Stimulated activated CD4-positive, alpha-beta T cell treated with anti-CD3 and anti-CD28 coated beads, Interleukin-2, amount 100 ng/mL, for 24 hours (primary cell): ENCODE data around the gene RAB3IL1.
A peak's percentile ranks its signal among the peaks of the same experiment; 100 is the strongest.
"Not testable (repeated sequence)": the region's sequence is repeated elsewhere in the genome, so short reads cannot be mapped to it uniquely, and the experiment has no call there.

Experiments used
- DNase-seq, 2 donors: peaks; one replicate each; pipeline ENCODE4 v3.0.0-alpha.2; 2020

Gene RAB3IL1

GRCh38 chr11:61917334-61918109 lies at the start of gene RAB3IL1:
RAB3IL1 (minus strand) TSS chr11:61917566; CDS start chr11:61917367, 199 bp downstream.
- peak in 1 of 2 donors; percentile 33 for DNase-seq

GRCh38 chr11:61966734-61967115 lies 49.4 kb upstream of the RAB3IL1 start:
- DNase-seq, result peak; percentile 37 to 44

DNA sequence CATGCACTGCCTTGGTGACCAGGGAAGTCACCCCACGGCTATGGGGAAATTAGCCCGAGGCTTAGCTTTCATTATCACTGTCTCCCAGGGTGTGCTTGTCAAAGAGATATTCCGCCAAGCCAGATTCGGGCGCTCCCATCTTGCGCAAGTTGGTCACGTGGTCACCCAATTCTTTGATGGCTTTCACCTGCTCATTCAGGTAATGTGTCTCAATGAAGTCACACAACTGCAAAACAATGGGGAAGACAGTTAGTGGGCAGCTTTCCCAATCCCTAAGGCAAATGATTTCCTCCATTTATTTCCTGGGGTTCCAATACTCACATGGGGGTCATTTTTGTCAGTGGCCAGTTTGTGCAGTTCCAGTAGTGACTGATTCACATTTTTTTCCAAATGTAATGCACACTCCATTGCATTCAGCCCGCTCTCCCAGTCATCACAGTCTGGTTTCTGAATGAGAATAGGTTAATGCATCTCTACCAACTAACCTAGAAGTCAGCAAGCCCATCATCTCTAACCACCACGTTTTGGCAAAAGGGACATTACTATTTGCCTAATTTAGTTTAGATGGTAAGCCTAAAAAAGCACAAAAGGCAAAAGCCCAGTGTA lies 47.4 kb upstream of the RAB3IL1 start:
- DNase-seq, result not testable (repeated sequence)

DNA sequence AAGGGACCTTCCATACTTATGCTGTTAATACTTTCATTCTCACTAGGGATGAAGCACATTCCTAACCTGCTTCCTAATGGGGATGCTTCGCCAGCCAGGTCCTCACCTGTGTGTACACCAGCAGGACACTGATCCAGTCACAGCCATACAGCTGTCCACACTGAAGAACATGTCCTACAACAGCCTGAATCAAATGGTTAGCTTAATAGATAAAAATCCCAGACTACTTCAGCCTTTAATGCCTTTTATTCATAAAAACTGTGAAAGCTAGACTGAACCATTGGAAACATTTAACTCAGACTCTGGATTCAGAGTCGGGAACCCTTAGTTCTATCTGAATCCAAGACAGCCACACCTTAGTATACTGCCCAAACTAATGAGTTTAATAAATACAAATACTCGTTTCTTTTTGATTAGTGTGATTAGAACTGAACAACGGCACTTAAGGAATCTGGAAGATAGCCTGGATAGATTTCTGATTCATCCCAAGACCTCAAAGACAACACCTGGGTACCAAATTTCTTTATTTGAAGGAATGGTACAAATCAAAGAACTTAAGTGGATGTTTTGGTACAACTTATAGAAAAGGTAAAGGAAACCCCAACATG lies 46.8 kb upstream of the RAB3IL1 start:
- no peak for DNase-seq

- no peak for DNase-seq
Observed at GRCh38 chr11:61963282-61964057, 46.1 kb upstream of the RAB3IL1 start.

- no peak for DNase-seq
Observed at GRCh38 chr11:61963016-61963281, 45.6 kb upstream of the RAB3IL1 start.

DNA sequence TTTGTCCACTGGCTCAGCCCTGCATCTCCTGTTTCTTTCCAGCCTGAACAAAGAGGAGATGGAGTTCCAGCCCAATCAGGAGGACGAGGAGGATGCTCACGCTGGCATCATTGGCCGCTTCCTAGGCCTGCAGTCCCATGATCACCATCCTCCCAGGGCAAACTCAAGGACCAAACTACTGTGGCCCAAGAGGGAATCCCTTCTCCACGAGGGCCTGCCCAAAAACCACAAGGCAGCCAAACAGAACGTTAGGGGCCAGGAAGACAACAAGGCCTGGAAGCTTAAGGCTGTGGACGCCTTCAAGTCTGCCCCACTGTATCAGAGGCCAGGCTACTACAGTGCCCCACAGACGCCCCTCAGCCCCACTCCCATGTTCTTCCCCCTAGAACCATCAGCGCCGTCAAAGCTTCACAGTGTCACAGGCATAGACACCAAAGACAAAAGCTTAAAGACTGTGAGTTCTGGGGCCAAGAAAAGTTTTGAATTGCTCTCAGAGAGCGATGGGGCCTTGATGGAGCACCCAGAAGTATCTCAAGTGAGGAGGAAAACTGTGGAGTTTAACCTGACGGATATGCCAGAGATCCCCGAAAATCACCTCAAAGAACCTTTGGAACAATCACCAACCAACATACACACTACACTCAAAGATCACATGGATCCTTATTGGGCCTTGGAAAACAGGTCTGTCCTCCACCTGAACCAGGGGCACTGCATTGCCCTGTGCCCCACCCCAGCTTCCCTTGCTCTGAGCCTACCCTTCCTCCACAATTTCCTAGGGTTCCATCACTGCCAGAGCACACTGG lies 45.0 kb upstream of the RAB3IL1 start:
- DNase-seq, result no peak

DNA sequence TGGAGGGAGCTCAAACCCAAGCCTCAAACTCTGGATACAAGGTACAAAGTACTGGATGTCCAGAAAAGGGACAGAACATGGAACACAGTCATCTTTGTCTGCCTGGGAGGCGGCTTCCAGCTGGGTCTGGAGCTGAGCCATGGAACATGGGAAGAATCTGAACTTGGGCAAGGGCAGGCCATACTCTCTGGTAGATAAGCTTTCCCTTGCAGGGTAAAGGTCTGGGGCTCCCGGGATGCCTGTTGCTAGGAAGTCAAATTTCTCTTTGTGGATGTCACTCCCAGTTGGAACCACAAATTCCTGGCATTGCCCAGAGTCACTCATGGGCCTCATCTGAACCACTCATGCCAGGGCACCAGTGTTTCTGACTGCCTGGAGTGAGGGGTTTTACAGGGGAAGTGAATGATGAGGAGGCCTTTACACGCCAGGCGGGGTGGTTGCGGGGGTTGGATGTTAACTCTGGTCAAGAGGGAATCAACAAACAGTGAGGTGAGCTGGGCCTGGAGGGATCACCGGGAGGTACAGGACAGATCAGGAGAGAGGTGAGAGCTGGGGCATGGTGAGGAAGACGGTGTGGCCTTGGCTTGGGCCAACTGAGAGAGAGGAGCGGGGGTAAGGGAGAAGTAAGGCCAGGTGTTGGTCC lies 44.3 kb upstream of the RAB3IL1 start:
- DNase-seq, result no peak

- DNase-seq, result no peak
Observed at GRCh38 chr11:61960532-61960931, 43.2 kb upstream of the RAB3IL1 start.

- DNase-seq, result no peak
Observed at GRCh38 chr11:61959678-61960077, 42.3 kb upstream of the RAB3IL1 start.

GRCh38 chr11:61959114-61959513 lies 41.7 kb upstream of the RAB3IL1 start:
- no peak for DNase-seq

DNA sequence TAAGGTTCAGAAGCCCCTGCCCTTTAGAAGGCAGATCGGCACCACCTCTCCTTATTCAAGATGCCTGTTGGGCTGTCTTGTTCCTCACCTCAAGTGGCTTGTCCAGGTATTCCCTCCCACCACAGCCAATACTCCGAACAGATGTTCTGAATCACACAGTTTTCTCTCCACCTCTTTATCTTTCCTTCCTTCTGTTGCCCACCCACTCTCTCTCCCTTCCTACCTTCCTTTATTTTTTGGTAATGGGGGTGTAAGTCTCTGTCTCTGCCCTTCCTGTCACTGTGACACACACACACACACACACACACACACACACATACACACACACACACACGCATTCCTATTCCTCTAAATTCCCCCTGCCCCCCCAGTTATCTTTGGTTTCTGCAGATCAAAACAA lies 41.2 kb upstream of the RAB3IL1 start:
- no peak for DNase-seq

DNA sequence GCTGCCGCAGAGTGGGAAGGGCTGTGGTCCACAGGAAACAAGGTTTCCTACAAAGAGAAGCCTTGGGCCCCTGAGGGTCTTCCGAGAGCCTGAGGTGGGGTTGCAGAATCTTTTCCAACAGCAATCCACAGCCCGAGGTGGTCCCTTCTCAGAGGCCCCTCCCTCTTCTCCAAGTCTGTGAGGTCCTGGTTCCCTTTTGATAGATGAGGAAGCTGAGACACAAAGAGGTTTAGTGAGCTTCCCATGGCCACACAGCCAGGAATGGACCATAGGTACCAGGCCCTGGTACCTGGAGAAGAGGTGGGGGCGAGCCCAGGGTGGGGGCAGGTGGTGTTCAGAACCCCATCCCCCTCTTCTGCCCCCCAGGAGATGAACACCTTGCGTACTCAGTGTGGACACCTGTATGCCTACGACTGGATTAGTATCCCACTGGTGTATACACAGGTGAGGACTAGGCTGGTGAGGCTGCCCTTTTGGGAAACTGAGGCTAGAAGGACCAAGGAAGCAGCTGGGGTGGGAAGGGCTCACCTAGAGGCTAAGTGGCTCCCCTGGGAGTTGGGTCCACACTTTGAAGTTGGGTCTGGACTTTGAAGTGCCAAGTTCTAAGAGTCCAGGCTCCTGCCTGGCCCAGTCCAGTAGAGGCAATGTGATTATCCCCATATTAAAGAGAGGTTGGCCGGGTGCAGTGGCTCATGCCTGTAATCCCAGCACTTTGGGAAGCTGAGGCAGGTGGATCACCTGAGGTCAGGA lies 39.8 kb upstream of the RAB3IL1 start:
- DNase-seq, result no peak

GRCh38 chr11:61956191-61957020 lies 39.0 kb upstream of the RAB3IL1 start:
- DNase-seq, result no peak

- peak in 1 of 2 donors; percentile 34 for DNase-seq
Observed at GRCh38 chr11:61955422-61956135, 38.2 kb upstream of the RAB3IL1 start.

DNA sequence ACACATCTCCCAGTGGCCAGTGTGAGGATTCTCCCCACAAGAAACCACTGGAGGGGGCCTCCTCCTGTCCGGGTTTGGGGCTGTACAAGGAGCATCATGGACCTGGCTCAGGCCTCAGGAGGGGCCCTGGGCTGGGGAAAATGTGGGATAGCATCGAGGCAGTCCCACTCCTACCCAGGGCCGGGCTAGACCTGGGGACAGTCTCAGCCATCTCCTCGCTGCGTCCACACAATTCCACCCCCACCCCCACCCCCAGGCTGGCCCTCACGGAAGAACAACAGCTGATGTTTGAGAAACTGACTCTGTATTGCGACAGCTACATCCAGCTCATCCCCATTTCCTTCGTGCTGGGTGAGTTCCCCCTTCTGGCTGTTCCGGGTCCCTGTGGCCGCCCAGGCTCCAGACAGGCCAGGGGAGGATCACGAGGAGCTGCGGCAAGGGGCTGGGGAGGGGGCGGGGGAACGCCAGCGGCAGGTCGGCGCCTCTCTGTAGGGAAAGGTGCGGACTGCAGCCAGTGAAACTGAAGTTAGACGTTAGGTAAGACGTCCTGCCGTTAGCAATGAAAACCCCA lies 37.6 kb upstream of the RAB3IL1 start:
- DNase-seq, result no peak

DNA sequence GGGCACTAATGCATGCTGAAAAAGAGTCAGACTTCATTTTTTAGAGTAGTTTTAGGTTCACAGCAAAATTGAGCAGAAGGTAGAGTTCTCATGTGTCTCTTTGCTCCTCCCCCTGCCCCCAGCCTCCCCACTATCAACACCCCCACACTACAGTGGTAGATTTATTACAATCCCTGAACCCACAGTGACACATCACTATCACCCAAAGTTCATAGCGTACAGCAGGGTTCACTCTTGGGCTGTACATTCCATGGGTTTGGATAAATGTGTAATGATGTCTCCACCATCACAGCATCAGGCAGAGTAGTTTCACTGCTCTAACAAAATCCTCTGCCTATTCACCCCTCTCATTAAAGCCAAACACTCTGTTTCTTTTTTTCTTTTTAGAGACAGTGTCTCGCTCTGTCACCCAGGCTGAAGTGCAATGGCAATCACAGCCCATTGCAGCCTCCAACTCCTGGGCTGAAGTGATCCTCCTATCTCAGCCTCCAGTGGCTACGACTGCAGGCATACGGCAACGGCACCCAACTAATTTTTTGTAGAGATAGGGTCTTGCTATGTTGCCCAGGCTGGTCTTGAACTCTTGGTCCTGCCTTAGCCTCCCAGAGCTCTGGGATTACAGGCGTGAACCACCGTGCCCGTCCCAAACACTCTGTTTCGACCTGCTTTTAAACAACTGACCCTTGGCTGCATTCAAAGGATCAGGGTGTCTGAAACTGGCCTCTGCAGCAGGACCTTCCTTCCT lies 36.9 kb upstream of the RAB3IL1 start:
- no peak for DNase-seq

DNA sequence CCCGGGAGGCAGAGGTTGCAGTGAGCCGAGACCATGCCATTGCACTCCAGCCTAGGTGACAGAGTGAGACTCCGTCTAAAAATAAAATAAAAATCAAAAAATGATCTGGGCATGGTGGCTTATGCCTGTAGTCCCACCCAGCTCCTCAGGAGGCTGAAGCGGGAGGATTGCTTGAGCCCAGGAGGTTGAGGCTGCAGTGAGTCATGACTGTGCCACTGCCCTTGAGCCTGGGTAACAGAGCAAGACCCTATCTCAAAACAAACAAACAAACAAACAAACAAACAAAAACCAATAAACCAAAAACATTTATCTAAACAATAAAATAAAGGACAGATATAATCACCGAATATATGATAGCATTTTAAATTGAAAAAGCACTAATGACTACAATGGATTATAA lies 36.3 kb upstream of the RAB3IL1 start:
- not testable (repeated sequence) for DNase-seq

GRCh38 chr11:61952882-61953281 lies 35.5 kb upstream of the RAB3IL1 start:
- no peak for DNase-seq
